Measurements from ENCODE around the gene BTAF1. TPM values are rescaled to one million over a fixed set of nuclear protein-coding genes. Genes with fewer than 3 reads are reported as not detected.

The BTAF1 gene
- total RNA-seq, 1 experiment from 2014 or later = 45.2 TPM

DNA sequence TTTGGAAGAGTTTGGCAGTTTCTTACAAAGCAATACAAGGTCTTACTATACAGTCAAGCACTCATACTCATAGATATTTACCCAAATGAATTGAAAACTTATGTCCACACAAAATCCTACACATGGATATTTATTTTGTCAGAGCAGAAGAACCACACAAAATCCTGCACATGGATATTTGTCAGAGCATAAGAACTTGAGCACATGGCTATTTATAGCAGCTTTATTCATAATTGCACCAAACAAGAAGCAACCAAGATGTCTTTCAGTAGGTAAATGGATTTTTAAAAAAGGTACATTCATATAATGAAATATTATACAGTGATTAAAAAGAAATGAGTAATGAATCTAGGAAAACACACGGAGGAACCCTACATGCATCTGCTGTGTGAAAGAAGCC, 115.4 kb downstream of the BTAF1 start:
- Histone ChIP-seq H2BK12ac (ENCODE audit: insufficient read length, low read depth, low read length) (no peak overlapping the region), H2BK20ac (ENCODE audit: low read depth, low read length, poor library complexity, severe bottlenecking) (no peak overlapping the region), H3K14ac (ENCODE audit: insufficient read depth, low read length) (no peak overlapping the region), H4K5ac (ENCODE audit: insufficient read length, low read depth, low read length) (no peak overlapping the region), H2BK5ac (ENCODE audit: insufficient read length, low read length) (no peak overlapping the region), H3K4ac (ENCODE audit: low read depth, low read length) (no peak overlapping the region), H3K23me2 (ENCODE audit: insufficient read length, low read depth, low read length, poor library complexity, severe bottlenecking) (no peaks in the 10 kb centered on the region), H3K9me3 (ENCODE audit: control insufficient read depth, low read depth, low read length) (no peaks in the 10 kb centered on the region), H3T11ph (ENCODE audit: low read length) (no peak overlapping the region), H3K9ac (ENCODE audit: extremely low read depth, insufficient read length, low read length) (no peak overlapping the region), H3K56ac (ENCODE audit: insufficient read length, low read depth, low read length) (no peak overlapping the region), H2AK5ac (ENCODE audit: insufficient read length, low read length) (no peak overlapping the region), H2BK15ac (ENCODE audit: low read depth, low read length) (no peak overlapping the region), H4K91ac (ENCODE audit: insufficient read length, low read depth, low read length) (no peak overlapping the region), H3K23ac (ENCODE audit: insufficient read length, low read depth, low read length) (no peak overlapping the region), H3K27ac (ENCODE audit: insufficient read length, low read depth, low read length) (no peak overlapping the region), H3K18ac (ENCODE audit: insufficient read length, low read depth, low read length) (no peak overlapping the region), H4K8ac (replicated peaks; ENCODE audit: insufficient read length, low read depth, low read length) (no peak overlapping the region), H3K4me1 (ENCODE audit: insufficient read depth, low read length) (peaks cover 4% of the 10 kb centered on the region; the same call in 1 of the 2 replicates), H2AFZ (ENCODE audit: low read length) (no peak overlapping the region), H3K79me2 (ENCODE audit: insufficient read depth, low read length) (no peaks in the 10 kb centered on the region), H2BK120ac (ENCODE audit: low read depth, low read length, poor library complexity, severe bottlenecking) (no peak overlapping the region), H4K20me1 (ENCODE audit: control insufficient read depth, insufficient read depth, insufficient read length) (no peaks in the 10 kb centered on the region), H3K79me1 (ENCODE audit: insufficient read depth, low read depth, low read length, poor library complexity, severe bottlenecking) (no peaks in the 10 kb centered on the region), H3K4me2 (ENCODE audit: insufficient read depth, insufficient read length, low read length) (no peak overlapping the region), H3K27me3 (ENCODE audit: insufficient read depth, low read length) (no peaks in the 10 kb centered on the region)
- H3K27ac Mint-ChIP-seq = no peak overlapping the region; a peak in 1 of 7 replicates
- H3K27me3 Mint-ChIP-seq (ENCODE audit: low read depth) = no peaks in the 10 kb centered on the region
- WGBS (ENCODE audit: extremely low coverage, insufficient read length, low lambda C conversion rate) = no CpG with 5 or more reads among the region's 1 CpG
- no peak for DNase-seq
- H3K4me1 Mint-ChIP-seq = peaks cover 21 to 30% of the 10 kb centered on the region in 2 experiments
- H3K4me3 Mint-ChIP-seq = no peak overlapping the region
- H3K36me3 Mint-ChIP-seq (ENCODE audit: insufficient read depth in 1 of 3, low read depth in 3 of 3) = peaks cover 2 to 11% (median 6%) of the 10 kb centered on the region in 3 experiments; a peak in 5 of 7 replicates
- TF ChIP-seq, protein P1, sequence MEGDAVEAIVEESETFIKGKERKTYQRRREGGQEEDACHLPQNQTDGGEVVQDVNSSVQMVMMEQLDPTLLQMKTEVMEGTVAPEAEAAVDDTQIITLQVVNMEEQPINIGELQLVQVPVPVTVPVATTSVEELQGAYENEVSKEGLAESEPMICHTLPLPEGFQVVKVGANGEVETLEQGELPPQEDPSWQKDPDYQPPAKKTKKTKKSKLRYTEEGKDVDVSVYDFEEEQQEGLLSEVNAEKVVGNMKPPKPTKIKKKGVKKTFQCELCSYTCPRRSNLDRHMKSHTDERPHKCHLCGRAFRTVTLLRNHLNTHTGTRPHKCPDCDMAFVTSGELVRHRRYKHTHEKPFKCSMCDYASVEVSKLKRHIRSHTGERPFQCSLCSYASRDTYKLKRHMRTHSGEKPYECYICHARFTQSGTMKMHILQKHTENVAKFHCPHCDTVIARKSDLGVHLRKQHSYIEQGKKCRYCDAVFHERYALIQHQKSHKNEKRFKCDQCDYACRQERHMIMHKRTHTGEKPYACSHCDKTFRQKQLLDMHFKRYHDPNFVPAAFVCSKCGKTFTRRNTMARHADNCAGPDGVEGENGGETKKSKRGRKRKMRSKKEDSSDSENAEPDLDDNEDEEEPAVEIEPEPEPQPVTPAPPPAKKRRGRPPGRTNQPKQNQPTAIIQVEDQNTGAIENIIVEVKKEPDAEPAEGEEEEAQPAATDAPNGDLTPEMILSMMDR (conservative IDR thresholded peaks at IDR 0.05) = no peak
- H3K9me3 Mint-ChIP-seq = peaks cover 0 to 2% of the 10 kb centered on the region in 2 experiments; a peak in 1 of 5 replicates
